ENCODE measurements around the gene TENM4. TPM values are rescaled to one million over a fixed set of nuclear protein-coding genes. Genes with fewer than 3 reads are reported as not detected.

The TENM4 gene
- total and polyA plus RNA-seq, 4 donors: 0.02 to 0.33 (median 0.14) TPM

- Histone ChIP-seq H3K4me3 (ENCODE audit: low read depth in 1 of 3, low read length in 3 of 3) (no peak overlapping the region), H3K9ac (ENCODE audit: low read depth in 1 of 2, low read length in 2 of 2) (no peak overlapping the region), H3K27ac (ENCODE audit: low read depth in 1 of 2, low read length in 2 of 2) (no peak overlapping the region), H3K9me3 (ENCODE audit: control insufficient read depth in 4 of 4, low read length in 3 of 4) (no peaks in the 10 kb centered on the region), H3K27me3 (ENCODE audit: control insufficient read depth in 4 of 4, insufficient read depth in 4 of 4, low read length in 3 of 4) (no peaks in the 10 kb centered on the region), H3K36me3 (ENCODE audit: control insufficient read depth in 4 of 4, insufficient read depth in 3 of 4, low read depth in 1 of 4, low read length in 3 of 4) (no peaks in the 10 kb centered on the region), H3K4me1 (ENCODE audit: control insufficient read depth in 4 of 4, insufficient read depth in 4 of 4, low read length in 3 of 4) (peaks cover 0 to 7% (median 3%) of the 10 kb centered on the region in 4 donors)
- TF ChIP-seq TAF1 (conservative IDR thresholded peaks at IDR 0.05): no peak
- no peak for TF ChIP-seq GABPA (IDR thresholded peaks at IDR 0.05 in 1 of 2, conservative IDR thresholded peaks at IDR 0.05 in 1 of 2)
- TF ChIP-seq NR2F2 (IDR thresholded peaks at IDR 0.05): no peak
- TF ChIP-seq FOXA1 (IDR thresholded peaks at IDR 0.05): no peak
- no peak for TF ChIP-seq RAD21 (IDR thresholded peaks at IDR 0.05)
- no peak for TF ChIP-seq SP1 (IDR thresholded peaks at IDR 0.05)
- no peak for TF ChIP-seq MAX (IDR thresholded peaks at IDR 0.05)
- no peak for TF ChIP-seq HNF4G (IDR thresholded peaks at IDR 0.05)
- TF ChIP-seq REST (IDR thresholded peaks at IDR 0.05): no peak
- TF ChIP-seq YY1 (IDR thresholded peaks at IDR 0.05): no peak
- TF ChIP-seq ATF3 (IDR thresholded peaks at IDR 0.05): no peak
- no peak for TF ChIP-seq FOXA2 (IDR thresholded peaks at IDR 0.05)
- no peak for TF ChIP-seq RXRA (IDR thresholded peaks at IDR 0.05)
- TF ChIP-seq CTCF (IDR thresholded peaks at IDR 0.05; ENCODE audit: low read depth, low read length, missing input control): no peak
- no peak for TF ChIP-seq HNF4A (conservative IDR thresholded peaks at IDR 0.05)
- WGBS: 87% methylated on average over 6 of the region's 6 CpGs
- DNase-seq (ENCODE audit: low spot score): no peak
These were observed 595.3 kb downstream of the TENM4 start for GRCh38 chr11:78845496-78845895.

- no peak for DNase-seq (ENCODE audit: low spot score)
These were observed 599.3 kb downstream of the TENM4 start for GRCh38 chr11:78841456-78842060.

More at GRCh38 chr11:78841456-78842060, 599.3 kb downstream of the TENM4 start:
- Histone ChIP-seq H3K9ac (ENCODE audit: low read depth in 1 of 2, low read length in 2 of 2) (no peak overlapping the region), H3K36me3 (ENCODE audit: control insufficient read depth in 4 of 4, insufficient read depth in 3 of 4, low read depth in 1 of 4, low read length in 3 of 4) (no peaks in the 10 kb centered on the region), H3K9me3 (ENCODE audit: control insufficient read depth in 4 of 4, low read length in 3 of 4) (no peaks in the 10 kb centered on the region), H3K27ac (ENCODE audit: low read depth in 1 of 2, low read length in 2 of 2) (no peak overlapping the region), H3K4me1 (ENCODE audit: control insufficient read depth in 4 of 4, insufficient read depth in 4 of 4, low read length in 3 of 4) (peaks cover 0 to 9% (median 5%) of the 10 kb centered on the region in 4 donors), H3K27me3 (ENCODE audit: control insufficient read depth in 4 of 4, insufficient read depth in 4 of 4, low read length in 3 of 4) (no peaks in the 10 kb centered on the region), H3K4me3 (ENCODE audit: low read depth in 1 of 3, low read length in 3 of 3) (no peak overlapping the region)
- WGBS: 66% methylated on average over 5 of the region's 5 CpGs
- TF ChIP-seq HNF4A (conservative IDR thresholded peaks at IDR 0.05): no peak
- no peak for TF ChIP-seq CTCF (IDR thresholded peaks at IDR 0.05; ENCODE audit: low read depth, low read length, missing input control)
- TF ChIP-seq RXRA (IDR thresholded peaks at IDR 0.05): no peak
- TF ChIP-seq ATF3 (IDR thresholded peaks at IDR 0.05): no peak
- no peak for TF ChIP-seq MAX (IDR thresholded peaks at IDR 0.05)
- TF ChIP-seq TAF1 (conservative IDR thresholded peaks at IDR 0.05): no peak
- no peak for TF ChIP-seq FOXA2 (IDR thresholded peaks at IDR 0.05)
- no peak for TF ChIP-seq EGR1 (IDR thresholded peaks at IDR 0.05; ENCODE audit: low read depth in 2 of 2)
- TF ChIP-seq NR2F2 (IDR thresholded peaks at IDR 0.05): no peak
- no peak for TF ChIP-seq JUND (IDR thresholded peaks at IDR 0.05)
- no peak for TF ChIP-seq SP1 (IDR thresholded peaks at IDR 0.05)
- TF ChIP-seq FOXA1 (IDR thresholded peaks at IDR 0.05): no peak
- no peak for TF ChIP-seq GABPA (IDR thresholded peaks at IDR 0.05 in 1 of 2, conservative IDR thresholded peaks at IDR 0.05 in 1 of 2)
- TF ChIP-seq REST (IDR thresholded peaks at IDR 0.05): no peak
- no peak for TF ChIP-seq RAD21 (IDR thresholded peaks at IDR 0.05)
